Keratinocyte (primary cell): Measurements from ENCODE around the gene PIM2.

Experiments
- CTCF ChIP-seq, 3 experiments: IDR thresholded peaks in 1 of 3; conservative IDR thresholded peaks in 1 of 3; optimal IDR thresholded peaks in 1 of 3; 2 replicates in 2 of 3; 3 replicates in 1 of 3; pipeline versions ENCODE3 to v1.5.1; 2011; ENCODE audit warnings: low read length in 3 of 3, mild to moderate bottlenecking in 3 of 3, moderate library complexity in 2 of 3, control low read depth in 1 of 3, inconsistent platforms in 1 of 3; ENCODE audit not compliant: insufficient read depth in 2 of 3; ENCODE audit errors: extremely low read depth in 1 of 3
- EZH2 ChIP-seq: IDR thresholded peaks from one replicate; pipeline ENCODE4 v1.6.1; 2012; ENCODE audit warnings: inconsistent platforms, mild to moderate bottlenecking, low read length, moderate library complexity

GRCh38 chrX:48966796-48967579 is 48.2 kb upstream of the PIM2 start:
- TF ChIP-seq CTCF (optimal IDR thresholded peaks at IDR 0.05 in 1 of 3, IDR thresholded peaks at IDR 0.05 in 1 of 3, conservative IDR thresholded peaks at IDR 0.05 in 1 of 3; ENCODE audit: extremely low read depth in 1 of 3, insufficient read depth in 2 of 3, low read length in 3 of 3) (no peak), EZH2 (no peak)
